Loucy (cell line): ENCODE measurements around the gene ASTN2.

Experiments used
- H2AFZ ChIP-seq: fragments of 200-600 bp; sonication (generic); 2 replicates; pipeline ENCODE4 v1.6.0; 2016; ENCODE audit warnings: antibody characterized with exemption, mild to moderate bottlenecking, low read length, moderate library complexity
- H3F3A ChIP-seq: fragments of 200-600 bp; 2 replicates; pipeline ENCODE4 v1.6.0; 2016; ENCODE audit warnings: antibody characterized with exemption, low read depth, mild to moderate bottlenecking
- H3K27me3 ChIP-seq: fragments of 200-600 bp; sonication (generic); 2 replicates; pipeline ENCODE4 v1.6.1; 2014; ENCODE audit warnings: low read length, mild to moderate bottlenecking; ENCODE audit not compliant: insufficient read depth, poor library complexity, severe bottlenecking
- H3K36me3 ChIP-seq: fragments of 200-600 bp; sonication (generic); 2 replicates; pipeline ENCODE4 v1.6.1; 2016; ENCODE audit warnings: low read length; ENCODE audit not compliant: insufficient read depth
- H3K4me1 ChIP-seq: fragments of 200-600 bp; sonication (generic); 2 replicates; pipeline ENCODE4 v1.5.1; 2014; ENCODE audit warnings: low read length, mild to moderate bottlenecking; ENCODE audit not compliant: insufficient read depth, poor library complexity, severe bottlenecking
- H3K4me2 ChIP-seq: fragments of 200-600 bp; sonication (generic); 2 replicates; pipeline ENCODE4 v1.6.0; 2014; ENCODE audit warnings: antibody characterized with exemption, low read length, low read depth, mild to moderate bottlenecking; ENCODE audit not compliant: poor library complexity, severe bottlenecking
- H3K4me3 ChIP-seq: fragments of 200-600 bp; sonication (generic); 2 replicates; pipeline ENCODE4 v1.5.1; 2014; ENCODE audit warnings: low read length, mild to moderate bottlenecking, mixed read lengths; ENCODE audit not compliant: poor library complexity, severe bottlenecking
- H3K79me2 ChIP-seq: fragments of 200-600 bp; sonication (generic); 2 replicates; pipeline ENCODE4 v1.6.1; 2014; ENCODE audit warnings: low read length; ENCODE audit not compliant: insufficient read depth
- H3K9ac ChIP-seq: fragments of 200-600 bp; sonication (generic); 2 replicates; pipeline ENCODE4 v1.6.0; 2014; ENCODE audit warnings: mild to moderate bottlenecking, low read depth, low read length, moderate library complexity; ENCODE audit not compliant: poor library complexity, severe bottlenecking
- H3K9me2 ChIP-seq: fragments of 200-600 bp; sonication (generic); replicated peaks from 2 replicates; pipeline ENCODE4 v1.6.1; 2016; ENCODE audit warnings: low read depth, low read length, mixed read lengths
- H3K9me3 ChIP-seq: fragments of 200-600 bp; sonication (generic); 2 replicates; pipeline ENCODE4 v1.6.1; 2014; ENCODE audit warnings: mild to moderate bottlenecking, antibody characterized with exemption, low read length, low read depth; ENCODE audit not compliant: insufficient read depth
- H4K20me1 ChIP-seq: fragments of 200-600 bp; sonication (generic); 2 replicates; pipeline ENCODE4 v1.6.0; 2014; ENCODE audit warnings: antibody characterized with exemption, low read length, mild to moderate bottlenecking; ENCODE audit not compliant: insufficient read depth, poor library complexity, severe bottlenecking
- CTCF ChIP-seq: fragments of 200-600 bp; sonication (generic); conservative IDR thresholded peaks from 2 replicates; pipeline ENCODE4 v1.5.1; 2014; ENCODE audit warnings: mild to moderate bottlenecking, antibody characterized with exemption, low read length
- EZH2phosphoT487 ChIP-seq: fragments of 200-600 bp; IDR thresholded peaks from 2 replicates; pipeline ENCODE4 v1.6.1; 2018; ENCODE audit warnings: antibody characterized with exemption, mild to moderate bottlenecking, moderate library complexity, borderline replicate concordance

ASTN2 gene

GRCh38 chr9:116760636-116761035 lies 654.2 kb downstream of the ASTN2 start:
- Histone ChIP-seq H3K4me1 (no peaks in the 10 kb centered on the region), H3K79me2 (no peaks in the 10 kb centered on the region), H3K27me3 (no peaks in the 10 kb centered on the region), H3K36me3 (no peaks in the 10 kb centered on the region), H4K20me1 (no peaks in the 10 kb centered on the region), H3K4me2 (no peak overlapping the region), H3K4me3 (no peak overlapping the region), H3F3A (no peaks in the 10 kb centered on the region), H2AFZ (no peak overlapping the region), H3K9me2 (no peaks in the 10 kb centered on the region), H3K9me3 (no peaks in the 10 kb centered on the region; the same call in 1 of the 2 replicates), H3K9ac (no peak overlapping the region)
- no peak for TF ChIP-seq EZH2phosphoT487
- TF ChIP-seq CTCF, result no peak

GRCh38 chr9:116757030-116757429 lies 657.8 kb downstream of the ASTN2 start:
- H3K9ac ChIP-seq, result no peak overlapping the region
- H3K9me2 ChIP-seq, result no peaks in the 10 kb centered on the region
- H3K4me3 ChIP-seq, result no peak overlapping the region
- no peaks in the 10 kb centered on the region for H3K36me3 ChIP-seq
- no peaks in the 10 kb centered on the region for H3K4me1 ChIP-seq
- no peaks in the 10 kb centered on the region for H3K79me2 ChIP-seq
- no peaks in the 10 kb centered on the region for H4K20me1 ChIP-seq
- H2AFZ ChIP-seq, result no peak overlapping the region
- no peak overlapping the region for H3K4me2 ChIP-seq
- no peaks in the 10 kb centered on the region for H3F3A ChIP-seq
- no peaks in the 10 kb centered on the region; the same call in 1 of the 2 replicates for H3K9me3 ChIP-seq
- H3K27me3 ChIP-seq, result no peaks in the 10 kb centered on the region
- TF ChIP-seq EZH2phosphoT487 (no peak), CTCF (no peak)

GRCh38 chr9:116753389-116753788 lies 661.5 kb downstream of the ASTN2 start:
- no peaks in the 10 kb centered on the region for H3K79me2 ChIP-seq
- no peaks in the 10 kb centered on the region for H3F3A ChIP-seq
- H3K27me3 ChIP-seq, result no peaks in the 10 kb centered on the region
- no peak for TF ChIP-seq EZH2phosphoT487
- no peak for TF ChIP-seq CTCF
- H3K9me3 ChIP-seq, result no peaks in the 10 kb centered on the region; the same call in 1 of the 2 replicates
- H3K36me3 ChIP-seq, result no peaks in the 10 kb centered on the region
- H4K20me1 ChIP-seq, result no peaks in the 10 kb centered on the region
- H3K4me2 ChIP-seq, result no peak overlapping the region
- H3K4me1 ChIP-seq, result no peaks in the 10 kb centered on the region
- no peak overlapping the region for H3K4me3 ChIP-seq
- H2AFZ ChIP-seq, result no peak overlapping the region
- H3K9ac ChIP-seq, result no peak overlapping the region
- no peaks in the 10 kb centered on the region for H3K9me2 ChIP-seq
